Smooth muscle cell of the brain vasculature (primary cell): ENCODE results near the gene TJP3.
"Not testable (repeated sequence)": the region's sequence is repeated elsewhere in the genome, so short reads cannot be mapped to it uniquely, and the experiment has no call there.

Experiments used
- DNase-seq: peaks from one replicate; pipeline ENCODE4 v3.0.0-alpha.2; 2012; ENCODE audit warnings: low read depth, low spot score

TJP3 gene

DNA sequence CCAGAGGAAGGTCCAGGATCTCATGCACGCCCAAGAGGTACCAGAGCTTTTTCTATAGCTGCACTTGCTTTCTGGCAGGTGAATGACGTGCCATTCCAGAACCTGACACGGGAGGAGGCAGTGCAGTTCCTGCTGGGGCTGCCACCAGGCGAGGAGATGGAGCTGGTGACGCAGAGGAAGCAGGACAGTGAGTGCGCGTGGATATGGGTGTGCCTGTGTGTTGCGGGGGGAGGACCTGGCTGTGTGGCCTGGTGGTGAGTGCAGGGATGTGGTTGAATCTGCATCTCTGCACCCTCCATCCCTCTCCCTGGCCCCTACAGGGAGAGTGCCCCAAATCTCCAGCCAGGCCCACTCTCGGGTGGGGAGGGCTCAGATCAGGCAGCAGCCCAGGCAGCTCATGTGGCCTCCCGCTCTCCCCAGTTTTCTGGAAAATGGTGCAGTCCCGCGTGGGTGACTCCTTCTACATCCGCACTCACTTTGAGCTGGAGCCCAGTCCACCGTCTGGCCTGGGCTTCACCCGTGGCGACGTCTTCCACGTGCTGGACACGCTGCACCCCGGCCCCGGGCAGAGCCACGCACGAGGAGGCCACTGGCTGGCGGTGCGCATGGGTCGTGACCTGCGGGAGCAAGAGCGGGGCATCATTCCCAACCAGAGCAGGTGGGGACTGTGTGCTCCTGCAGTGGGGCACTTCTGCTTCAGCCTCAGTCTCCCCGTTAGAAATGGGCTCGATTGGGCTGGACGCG is 30.5 kb downstream of the TJP3 start:
- no peak for DNase-seq

DNA sequence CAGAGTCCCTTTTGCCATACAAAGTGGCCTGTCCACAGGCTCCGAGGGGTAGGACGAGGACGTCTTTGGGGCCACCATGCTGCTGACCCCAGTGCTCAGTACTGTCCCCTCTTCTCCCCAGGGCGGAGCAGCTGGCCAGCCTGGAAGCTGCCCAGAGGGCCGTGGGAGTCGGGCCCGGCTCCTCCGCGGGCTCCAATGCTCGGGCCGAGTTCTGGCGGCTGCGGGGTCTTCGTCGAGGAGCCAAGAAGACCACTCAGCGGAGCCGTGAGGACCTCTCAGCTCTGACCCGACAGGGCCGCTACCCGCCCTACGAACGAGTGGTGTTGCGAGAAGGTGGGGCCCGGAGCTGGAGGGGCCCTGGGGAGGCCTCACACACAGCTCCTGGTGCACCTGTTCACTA is 32.2 kb downstream of the TJP3 start:
- no peak for DNase-seq

DNA sequence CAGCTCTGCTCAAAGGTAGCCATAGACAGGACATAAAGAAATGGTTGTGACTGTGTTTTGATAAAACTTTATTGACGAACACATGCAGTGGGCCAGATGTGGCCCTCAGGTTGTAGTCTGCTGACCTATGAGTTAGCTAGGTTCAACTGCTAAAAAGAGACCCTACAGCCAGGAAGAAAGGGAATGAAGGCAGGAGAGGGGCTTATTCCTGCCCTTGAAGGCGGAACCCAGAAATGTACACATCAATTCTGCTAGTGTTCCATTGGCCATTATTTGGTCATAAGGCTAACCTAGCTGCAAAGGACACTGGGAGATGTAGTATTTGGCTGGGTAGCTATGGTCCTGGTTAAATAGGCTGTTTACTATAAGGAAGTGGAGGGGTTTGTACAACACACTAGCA is 35.3 kb downstream of the TJP3 start:
- no peak for DNase-seq

DNA sequence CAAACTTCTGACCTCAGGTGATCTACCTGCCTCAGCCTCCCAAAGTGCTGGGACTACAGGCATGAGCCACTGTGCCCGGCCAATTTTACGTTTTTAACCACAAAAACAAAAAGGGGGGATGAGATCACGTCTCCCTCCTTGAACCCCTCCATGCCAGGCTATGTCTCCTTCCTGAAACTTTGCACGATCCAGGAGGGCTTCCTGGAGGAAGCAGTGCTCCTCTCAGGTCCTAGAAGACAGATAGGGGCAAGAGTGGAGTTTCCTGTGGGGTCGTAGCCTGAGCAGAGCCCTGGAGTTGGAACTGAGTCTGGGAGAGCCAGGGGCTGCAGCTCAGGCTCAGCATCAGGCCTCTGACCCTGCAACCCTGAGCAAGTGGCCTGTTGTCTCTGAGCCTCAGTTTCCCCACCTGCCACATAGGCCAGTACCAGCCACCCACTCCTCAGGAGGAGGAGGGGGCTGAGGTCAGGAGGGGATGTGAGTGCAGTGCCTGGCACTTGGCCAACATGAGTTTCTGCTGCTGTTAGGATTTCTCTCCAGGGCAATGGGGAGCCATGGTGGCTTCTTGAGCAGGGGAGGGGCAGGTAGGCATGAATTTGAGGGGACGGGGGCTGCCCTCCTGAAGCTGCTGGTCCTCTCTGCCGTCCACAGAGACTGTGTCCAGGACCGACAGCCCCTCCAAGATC is 37.3 kb downstream of the TJP3 start:
- no peak for DNase-seq

- DNase-seq, result no peak
Measured at GRCh38 chr19:3746371-3747056, 38.3 kb downstream of the TJP3 start.

GRCh38 chr19:3748965-3749364 is 40.8 kb downstream of the TJP3 start:
- no peak for DNase-seq

- no peak for DNase-seq
Measured at GRCh38 chr19:3750211-3750610, 42.0 kb downstream of the TJP3 start.

GRCh38 chr19:3751236-3751635 is 43.1 kb downstream of the TJP3 start:
- no peak for DNase-seq

- DNase-seq, result no peak
Measured at GRCh38 chr19:3752492-3752891, 44.3 kb downstream of the TJP3 start.

GRCh38 chr19:3753631-3754410 is 45.6 kb downstream of the TJP3 start:
- no peak for DNase-seq

DNA sequence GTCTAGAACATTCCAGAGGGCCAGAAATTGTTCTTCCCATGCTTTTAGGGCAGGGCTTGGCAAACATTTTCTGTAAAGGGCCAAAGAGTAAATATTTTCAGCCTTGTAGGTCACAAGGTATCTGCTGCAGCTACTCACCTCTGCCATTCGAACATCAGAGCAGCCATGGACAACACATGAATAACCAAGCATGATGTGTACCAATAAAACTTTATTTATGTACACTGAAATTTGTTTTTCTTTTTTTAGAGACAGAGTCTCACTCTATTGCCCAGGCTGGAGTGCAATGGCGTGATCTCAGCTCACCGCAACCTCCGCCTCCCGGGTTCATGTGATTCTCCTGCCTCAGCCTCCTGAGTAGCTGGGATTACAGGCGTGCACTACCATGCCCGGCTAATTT is 49.5 kb downstream of the TJP3 start:
- DNase-seq, result not testable (repeated sequence)

DNA sequence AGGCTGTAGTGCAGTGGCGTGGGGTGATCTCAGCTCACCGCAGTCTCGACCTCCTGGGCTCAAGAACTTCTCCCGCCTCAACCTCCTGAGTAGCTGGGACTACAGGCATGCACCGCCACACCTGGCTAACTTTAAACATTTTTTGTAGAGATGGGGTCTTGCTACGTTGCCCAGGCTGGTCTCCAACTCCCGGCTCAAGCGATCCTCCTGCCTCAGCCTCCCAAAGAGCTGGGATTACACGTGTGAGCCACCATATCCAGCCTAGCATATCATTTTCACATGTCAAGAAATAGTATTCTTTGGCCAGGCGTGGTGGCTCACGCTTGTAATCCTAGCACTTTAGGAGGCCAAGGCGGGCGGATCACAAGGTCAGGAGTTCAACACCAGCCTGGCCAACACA is 50.1 kb downstream of the TJP3 start:
- DNase-seq, result not testable (repeated sequence)

DNA sequence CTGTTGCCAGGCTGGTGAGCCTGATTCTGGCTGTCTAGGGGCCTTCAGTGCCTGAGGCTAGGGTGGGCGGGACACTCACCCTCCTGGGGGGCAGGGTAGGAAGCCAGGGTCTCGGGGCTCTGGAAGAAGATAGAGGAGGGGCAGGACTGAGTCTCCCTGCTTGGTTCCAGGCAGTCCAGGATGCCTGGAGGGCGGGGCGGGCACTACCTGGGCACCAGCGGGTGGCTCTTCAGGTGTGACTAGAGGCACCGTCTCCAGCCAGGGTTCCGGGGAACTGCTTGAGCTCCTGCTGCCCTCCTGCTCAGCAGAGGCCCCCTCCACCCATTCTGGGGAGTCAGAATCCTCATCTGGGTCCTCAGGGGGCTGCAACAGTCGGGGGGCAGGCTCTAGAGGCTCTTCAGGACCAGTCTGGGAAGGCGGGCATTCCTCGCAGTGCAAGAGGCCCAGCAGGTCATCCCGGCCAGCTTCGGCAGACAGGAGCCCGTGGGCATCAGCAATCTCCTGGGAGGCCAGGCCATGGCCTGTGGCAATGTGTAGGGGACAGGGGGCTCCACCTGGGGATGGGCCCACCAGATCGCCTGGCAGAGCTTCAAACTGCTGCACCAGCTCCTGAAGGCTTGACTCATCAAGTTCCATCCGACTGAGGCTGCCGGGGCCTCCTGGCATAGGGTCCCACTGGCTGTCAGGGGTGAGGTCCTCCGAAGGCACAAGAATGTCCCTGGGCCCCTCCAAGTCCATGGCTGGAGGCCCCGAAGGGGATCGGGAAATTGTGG is 51.5 kb downstream of the TJP3 start:
- no peak for DNase-seq

DNA sequence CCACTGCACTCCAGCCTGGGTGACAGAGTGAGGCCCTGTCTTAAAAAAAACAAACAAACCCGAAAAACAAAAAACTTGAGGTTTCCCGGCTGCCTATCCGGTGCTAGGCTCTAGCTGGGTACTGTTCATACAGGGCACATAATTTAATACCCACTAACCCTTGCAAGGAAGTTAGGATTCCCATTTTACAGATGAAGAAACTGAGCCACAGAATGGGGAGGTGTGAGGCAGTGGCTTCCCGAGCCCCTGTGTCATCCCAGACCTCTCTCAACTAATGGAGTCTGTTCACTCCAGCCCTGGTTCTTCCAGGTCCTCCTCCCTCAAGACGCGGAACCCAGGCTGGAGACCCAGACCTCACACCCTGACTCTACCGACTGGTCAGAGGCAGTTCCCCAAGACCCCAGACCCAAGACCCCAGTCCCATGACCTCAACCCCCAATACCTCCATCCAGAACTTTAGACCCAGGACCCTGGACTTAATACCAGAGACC is 52.7 kb downstream of the TJP3 start:
- no peak for DNase-seq

GRCh38 chr19:3761382-3762129 is 53.4 kb downstream of the TJP3 start, which contains the start of gene APBA3:
APBA3 (minus strand) TSS chr19:3761692; CDS start chr19:3760264, 1,428 bp downstream.
- DNase-seq, result peak; percentile 69

DNA sequence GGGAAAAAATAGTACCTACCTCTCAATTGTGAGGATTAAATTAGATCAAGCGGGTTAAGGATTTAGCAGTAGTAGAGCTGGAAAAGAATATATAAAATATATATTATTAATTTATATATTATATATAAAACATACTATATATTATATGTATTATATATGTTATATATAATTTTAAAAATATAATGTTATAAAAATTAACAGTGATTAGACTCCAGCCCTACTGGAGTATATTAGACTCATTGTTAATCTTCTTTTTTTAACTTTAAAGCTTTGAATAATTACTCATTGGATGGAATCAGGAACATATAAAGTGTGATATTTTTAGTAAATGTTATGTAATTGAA is 53.9 kb downstream of the TJP3 start:
- no peak for DNase-seq

DNA sequence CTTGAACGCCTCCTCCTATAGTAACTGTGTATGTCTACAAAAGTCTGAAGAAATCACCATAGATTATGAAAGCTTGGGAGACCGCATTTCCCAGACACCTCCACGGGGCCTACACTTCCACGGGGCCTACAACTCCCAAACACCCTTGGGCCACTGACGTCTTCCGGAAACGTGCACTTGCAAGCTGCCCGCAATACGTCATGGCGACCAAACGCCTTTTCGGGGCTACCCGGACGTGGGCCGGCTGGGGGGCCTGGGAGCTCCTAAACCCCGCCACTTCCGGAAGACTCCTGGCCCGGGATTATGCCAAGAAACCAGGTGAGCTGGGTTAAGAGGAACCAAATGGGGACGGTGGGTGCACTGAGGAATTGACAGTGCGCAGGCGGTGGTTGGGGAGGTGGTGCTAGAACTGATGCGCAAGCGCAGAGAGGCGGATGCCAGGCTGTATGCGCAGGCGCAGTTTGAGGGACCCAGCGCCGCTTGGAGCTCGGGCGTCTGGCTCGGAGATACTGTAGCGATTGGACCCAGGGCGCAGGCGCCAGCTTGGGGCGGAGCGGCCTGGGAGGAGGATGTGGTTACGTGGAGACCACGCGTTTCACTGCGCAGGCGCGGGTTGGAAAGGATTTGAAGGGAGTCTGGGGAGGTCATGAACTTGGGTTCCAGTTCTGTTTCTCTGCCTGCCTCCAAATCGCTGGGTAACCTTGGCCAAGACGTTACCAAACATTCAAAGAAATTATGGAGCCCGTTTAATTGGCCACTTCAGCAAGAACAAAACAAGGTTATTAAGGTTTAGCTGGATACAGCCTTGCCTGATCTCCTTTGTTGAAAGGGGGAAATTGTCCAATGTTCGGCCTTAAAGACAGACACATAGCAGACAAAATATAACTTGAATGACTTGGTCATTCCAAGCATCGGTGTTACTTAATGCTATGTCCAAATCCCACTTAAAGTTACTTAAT is 54.6 kb downstream of the TJP3 start, which contains the start of gene MRPL54:
MRPL54 (plus strand) TSS at position 182 of the 959 bp plus-strand sequence; CDS start at position 201, 19 bp downstream.
- DNase-seq, result peak; percentile 99

DNA sequence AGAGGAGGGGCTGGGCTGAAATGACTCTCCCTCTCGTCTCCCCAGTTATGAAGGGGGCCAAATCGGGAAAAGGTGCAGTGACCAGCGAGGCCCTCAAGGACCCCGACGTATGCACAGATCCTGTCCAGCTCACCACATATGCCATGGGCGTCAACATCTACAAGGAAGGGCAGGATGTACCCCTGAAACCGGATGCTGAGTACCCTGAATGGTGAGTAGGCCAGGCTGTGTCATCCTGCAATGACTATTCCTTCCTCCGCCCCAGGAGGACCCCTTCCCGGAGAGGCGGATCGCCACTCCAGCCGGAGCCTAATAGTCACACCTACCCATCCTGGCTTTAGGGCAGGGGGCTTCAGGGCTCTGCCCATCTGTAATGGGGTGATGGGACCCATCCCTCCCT is 56.9 kb downstream of the TJP3 start:
- DNase-seq, result no peak

- not testable (repeated sequence) for DNase-seq
Measured at GRCh38 chr19:3765757-3766156, 57.6 kb downstream of the TJP3 start.
